H54 (cell line): ENCODE data around the gene KDM5C.
A peak's percentile ranks its signal among the peaks of the same experiment; 100 is the strongest.
"Not testable (repeated sequence)": the region's sequence is repeated elsewhere in the genome, so short reads cannot be mapped to it uniquely, and the experiment has no call there.

Experiments used
- DNase-seq: peaks from one replicate; pipeline ENCODE4 v3.0.0; 2011; ENCODE audit warnings: low spot score, mixed read lengths; ENCODE audit not compliant: insufficient read length
- FAIRE-seq: peaks from 3 replicates; lab custom pipeline; 2011; peaks lifted over from hg19 to GRCh38; lab: Jason Lieb, UNC
- POLR2A ChIP-seq: IDR thresholded peaks from 2 replicates; pipeline ENCODE4 v1.6.1; 2011; ENCODE audit warnings: low read depth, mild to moderate bottlenecking, low read length

The KDM5C gene

GRCh38 chrX:53195401-53195800, 29.6 kb downstream of the KDM5C start:
- no peak for DNase-seq
- no peak for TF ChIP-seq POLR2A
- no peak for FAIRE-seq

- FAIRE-seq (no peak), DNase-seq (no peak)
- no peak for TF ChIP-seq POLR2A
Observed at GRCh38 chrX:53194308-53194707, 30.7 kb downstream of the KDM5C start.

GRCh38 chrX:53193093-53193492, 31.9 kb downstream of the KDM5C start:
- TF ChIP-seq POLR2A: no peak
- no peak for DNase-seq
- FAIRE-seq: no peak

- TF ChIP-seq POLR2A: no peak
- FAIRE-seq: no peak
- DNase-seq: no peak
Observed at GRCh38 chrX:53190363-53190960, 34.5 kb downstream of the KDM5C start.

GRCh38 chrX:53188763-53189162, 36.2 kb downstream of the KDM5C start:
- no peak for DNase-seq
- no peak for FAIRE-seq
- TF ChIP-seq POLR2A: no peak

GRCh38 chrX:53186351-53186750, 38.7 kb downstream of the KDM5C start:
- FAIRE-seq (no peak), DNase-seq (peak; percentile 17)
- no peak for TF ChIP-seq POLR2A

GRCh38 chrX:53184836-53185235, 40.2 kb downstream of the KDM5C start:
- no peak for TF ChIP-seq POLR2A
- FAIRE-seq (no peak), DNase-seq (no peak)

GRCh38 chrX:53171356-53171755, 53.7 kb downstream of the KDM5C start:
- DNase-seq: no peak
- TF ChIP-seq POLR2A: no peak
- FAIRE-seq: no peak

GRCh38 chrX:53166103-53166502, 58.9 kb downstream of the KDM5C start:
- DNase-seq: no peak
- no peak for FAIRE-seq
- no peak for TF ChIP-seq POLR2A

- not testable (repeated sequence) for DNase-seq, FAIRE-seq
Observed at GRCh38 chrX:53164566-53164965, 60.4 kb downstream of the KDM5C start.

- no peak for DNase-seq
- TF ChIP-seq POLR2A: no peak
- FAIRE-seq: no peak
Observed at GRCh38 chrX:53163436-53163835, 61.6 kb downstream of the KDM5C start.

- FAIRE-seq (no peak), DNase-seq (no peak)
- TF ChIP-seq POLR2A: no peak
Observed at GRCh38 chrX:53160297-53160983, 64.6 kb downstream of the KDM5C start.

- no peak for TF ChIP-seq POLR2A
- FAIRE-seq (no peak), DNase-seq (no peak)
Observed at GRCh38 chrX:53159184-53159583, 65.8 kb downstream of the KDM5C start.

- FAIRE-seq (no peak), DNase-seq (no peak)
- TF ChIP-seq POLR2A: no peak
Observed at GRCh38 chrX:53156207-53156596, 68.8 kb downstream of the KDM5C start.
